NCI-H1092 treated with DMSO at 0.1 percent for 48 hours (cell line): ENCODE measurements around the gene CPSF4L.

Experiments
- DNase-seq: peaks from one replicate; lab custom pipeline; 2025; lab: John Stamatoyannopoulos, UW

Gene CPSF4L

DNA sequence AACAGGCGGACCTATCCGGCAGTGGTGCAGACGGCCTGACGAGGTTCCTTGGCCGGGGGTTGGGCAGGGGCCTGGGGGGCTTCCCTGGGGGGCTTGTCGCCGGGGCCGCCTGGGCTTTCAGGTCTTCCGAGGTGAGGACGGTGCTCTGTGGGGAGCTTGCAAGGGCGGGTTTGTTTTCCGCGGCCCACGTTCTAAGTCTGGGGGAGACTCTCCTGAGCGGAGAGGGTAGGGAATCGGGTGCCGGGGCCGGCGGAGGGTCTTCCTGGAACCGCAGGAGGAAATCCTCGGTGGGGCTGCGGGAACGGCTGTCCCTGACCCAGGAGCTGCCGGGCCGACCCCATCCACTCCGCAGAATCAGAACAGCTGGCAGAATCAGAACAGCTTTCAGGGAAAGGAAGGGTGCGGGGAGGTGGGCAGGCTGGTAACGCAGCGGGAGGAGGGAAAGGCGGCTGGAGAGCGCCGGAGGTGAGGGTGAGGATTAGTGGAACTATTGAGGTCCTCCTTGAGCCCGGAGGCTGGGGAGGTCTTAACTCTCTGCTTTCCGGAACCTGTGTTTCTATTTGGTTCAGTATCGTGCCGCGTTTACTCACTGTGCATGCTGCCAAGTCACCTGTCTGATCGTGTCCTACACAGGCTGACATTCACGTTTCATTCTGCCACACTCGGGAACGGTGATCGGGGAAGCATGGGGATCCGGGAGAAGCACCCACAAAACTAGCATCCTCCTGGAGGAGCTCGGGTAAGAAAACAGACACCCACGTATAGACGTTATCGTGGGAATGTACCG lies 28.9 kb downstream of the CPSF4L start:
- peak; percentile 36 for DNase-seq

DNA sequence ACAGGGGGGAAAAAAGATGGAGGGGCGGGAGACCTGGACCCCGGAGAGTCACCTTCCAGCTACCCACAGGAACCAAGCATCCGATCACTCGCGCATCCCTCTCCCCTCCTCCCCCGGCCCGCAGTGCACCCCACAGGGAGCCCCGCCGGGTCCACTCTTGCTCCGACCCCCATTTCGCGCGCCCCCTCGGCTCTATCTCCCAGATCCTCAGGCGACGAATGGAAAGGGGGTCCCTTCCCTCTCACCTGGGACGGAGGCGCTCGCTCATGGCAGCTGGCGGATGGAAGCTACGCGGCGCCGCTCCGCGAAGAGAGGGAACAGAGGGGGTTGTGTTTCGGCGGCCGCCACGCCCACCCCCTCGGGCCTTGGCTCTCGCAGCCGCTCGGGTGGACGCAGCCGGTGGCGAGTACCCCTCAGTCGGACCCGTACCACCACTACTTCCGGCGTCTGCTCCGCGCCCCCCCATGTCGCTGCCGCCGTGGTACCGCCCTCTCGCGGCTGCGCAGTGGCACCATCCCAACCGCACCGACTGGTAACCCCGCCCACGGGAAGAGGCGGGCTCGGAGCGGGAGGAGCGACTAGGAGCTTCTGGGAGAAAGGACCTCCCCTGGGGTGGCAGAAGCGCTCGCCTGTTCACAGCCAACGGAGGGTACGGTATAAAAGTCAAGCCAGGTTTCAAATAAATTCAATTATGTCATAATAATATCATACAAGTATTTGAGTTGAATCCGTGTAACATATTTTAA lies 29.7 kb downstream of the CPSF4L start:
- DNase-seq = peak; percentile 97

DNA sequence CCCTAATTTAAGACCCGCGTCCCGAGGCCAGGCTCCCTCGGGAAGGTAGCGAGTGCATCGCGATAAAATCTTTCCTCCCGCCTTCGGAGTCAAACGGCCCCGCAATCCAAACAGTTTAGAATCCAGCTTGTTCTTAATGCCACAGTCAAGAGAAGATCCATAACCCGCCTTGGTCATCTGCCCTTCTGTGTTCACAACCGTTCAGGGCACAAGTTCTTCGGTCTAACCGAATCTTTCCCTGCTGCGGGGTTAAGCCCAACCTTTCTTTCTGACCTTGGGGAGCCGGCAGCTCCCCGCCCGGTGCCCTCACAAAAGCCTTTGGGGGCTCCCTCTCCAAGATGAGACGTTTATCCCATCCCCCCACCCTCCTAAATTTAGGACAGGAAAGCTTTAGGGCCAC lies 30.3 kb downstream of the CPSF4L start:
- DNase-seq = peak; percentile 29

DNA sequence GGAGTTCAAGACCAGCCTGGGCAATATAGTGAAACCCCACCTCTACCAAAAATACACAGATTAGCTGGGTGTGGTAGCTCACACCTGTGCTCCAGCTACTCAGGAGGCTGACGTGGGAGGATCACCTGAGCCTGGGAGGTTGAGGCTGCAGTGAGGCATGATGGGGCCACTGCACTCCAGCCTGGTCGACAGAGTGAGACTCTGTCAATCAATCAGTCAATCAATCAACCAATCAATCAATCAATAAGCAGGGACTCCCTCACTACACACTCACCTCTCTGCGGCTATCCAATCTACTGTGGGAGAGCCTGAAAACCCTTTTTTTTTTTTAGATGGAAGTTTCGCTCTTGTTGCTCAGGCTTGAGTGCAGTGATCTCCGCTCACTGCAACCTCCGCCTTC lies 31.6 kb downstream of the CPSF4L start:
- DNase-seq = no peak

DNA sequence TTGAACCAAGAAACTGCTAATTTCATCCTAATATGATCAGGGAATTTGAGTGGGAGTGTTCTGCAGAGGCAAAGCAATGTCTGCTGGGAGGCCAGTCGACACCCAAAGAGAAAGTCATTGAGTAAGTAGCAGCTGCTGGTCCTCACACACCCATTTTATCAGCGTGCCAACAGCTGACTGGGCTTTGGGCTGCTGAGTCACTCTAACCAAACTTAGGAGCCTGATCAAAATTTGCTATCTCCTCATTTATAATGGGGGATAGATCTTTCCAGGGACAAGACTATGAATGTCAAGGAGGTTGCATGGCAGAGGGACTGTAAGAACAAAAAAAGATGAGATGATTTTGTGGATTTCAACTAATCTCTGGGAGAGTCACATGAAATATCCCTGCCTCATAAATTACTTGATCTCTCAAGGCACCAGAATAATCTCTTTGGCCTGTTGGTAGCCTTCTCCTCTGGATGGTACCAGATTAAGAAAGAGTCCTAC lies 32.9 kb downstream of the CPSF4L start:
- DNase-seq = peak; percentile 26

DNA sequence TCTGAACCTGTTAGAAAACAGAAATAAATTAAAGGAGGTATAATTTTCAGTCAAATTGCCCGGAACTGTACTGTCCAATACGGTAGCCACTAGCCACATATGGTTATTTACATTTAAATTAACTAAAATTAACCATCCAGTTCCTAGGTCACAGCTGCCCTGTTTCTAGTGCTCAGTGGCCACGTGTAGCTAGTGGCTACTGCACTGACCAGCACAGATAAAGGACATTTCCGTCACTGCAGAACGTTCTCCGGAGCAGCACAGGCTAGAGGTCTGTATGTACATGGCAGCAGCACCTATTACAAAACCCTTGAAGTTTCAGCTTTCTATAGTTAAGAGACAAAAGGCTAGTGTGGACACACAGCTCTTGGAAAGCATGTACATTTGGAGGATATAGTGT lies 33.7 kb downstream of the CPSF4L start:
- no peak for DNase-seq

DNA sequence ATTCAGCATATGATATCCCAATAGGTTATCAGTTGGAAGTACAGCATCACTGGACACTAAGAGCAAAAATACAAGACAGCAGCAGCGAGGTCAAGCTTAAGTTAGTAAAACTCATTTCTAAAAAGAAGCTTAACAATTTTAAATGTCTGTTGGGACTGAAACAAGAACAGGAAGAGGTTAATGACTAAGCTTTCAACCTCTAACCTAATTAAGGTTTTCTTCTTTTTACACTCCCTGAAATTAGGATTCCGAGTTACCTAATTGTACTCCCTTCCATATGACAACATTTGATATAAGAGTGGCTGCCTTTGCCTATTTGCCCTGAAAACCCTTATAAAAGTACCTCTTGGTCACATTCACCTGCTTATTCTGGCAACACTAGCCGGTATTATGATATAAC lies 34.3 kb downstream of the CPSF4L start:
- no peak for DNase-seq

DNA sequence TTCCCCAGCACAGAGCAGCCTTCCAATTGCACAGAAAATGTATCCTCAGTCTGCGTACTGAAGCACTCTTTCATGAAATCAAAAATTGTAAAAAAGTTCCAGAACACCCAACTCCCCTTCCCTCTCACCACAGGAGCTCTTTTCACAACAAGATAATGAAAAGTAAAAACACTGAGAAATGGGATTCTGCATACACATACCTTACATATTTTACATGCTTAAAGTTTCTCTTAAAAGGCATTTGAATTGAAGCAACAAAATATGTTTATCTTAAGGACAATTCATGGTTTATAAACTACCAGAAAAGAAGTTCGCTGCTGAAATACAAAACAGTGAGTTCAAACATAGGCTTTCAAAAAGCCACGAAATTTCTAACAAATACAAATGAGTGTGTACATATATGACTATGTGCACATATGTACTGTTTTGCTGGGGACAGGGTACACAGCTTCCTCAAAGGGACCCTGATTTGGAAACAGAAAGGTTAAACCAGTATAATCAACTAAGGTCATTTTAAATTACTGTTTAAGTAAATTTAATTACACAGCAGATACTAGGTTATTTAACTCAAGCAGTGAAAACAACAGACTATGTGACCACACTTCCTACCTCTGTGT lies 35.0 kb downstream of the CPSF4L start:
- DNase-seq = no peak

DNA sequence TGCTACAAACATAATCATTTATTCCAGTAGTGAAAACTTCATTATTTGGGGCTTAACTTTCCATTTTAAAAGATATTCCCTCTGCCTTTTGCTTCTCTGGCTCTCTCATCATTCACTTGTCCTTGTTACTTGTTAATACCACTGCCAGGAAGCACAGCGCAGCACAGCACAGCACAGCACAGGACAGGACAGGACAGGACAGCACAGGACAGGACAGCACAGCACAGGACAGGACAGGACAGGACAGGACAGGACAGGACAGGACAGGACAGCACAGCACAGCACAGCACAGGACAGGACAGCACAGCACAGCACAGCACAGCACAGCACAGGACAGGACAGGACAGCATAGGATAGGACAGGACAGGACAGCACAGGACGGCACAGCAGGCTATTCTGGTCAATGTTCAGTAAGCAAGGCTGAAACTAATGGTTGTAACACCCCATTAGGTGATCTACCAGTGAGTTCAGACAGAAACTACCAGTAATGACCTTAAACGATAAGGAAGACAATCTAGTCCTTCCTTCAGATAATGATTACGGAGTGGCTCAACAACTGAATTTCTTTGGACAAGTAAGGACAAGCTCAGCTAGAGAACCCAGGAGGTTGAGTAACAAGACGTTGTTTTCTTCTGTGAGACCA lies 36.9 kb downstream of the CPSF4L start:
- no peak for DNase-seq

DNA sequence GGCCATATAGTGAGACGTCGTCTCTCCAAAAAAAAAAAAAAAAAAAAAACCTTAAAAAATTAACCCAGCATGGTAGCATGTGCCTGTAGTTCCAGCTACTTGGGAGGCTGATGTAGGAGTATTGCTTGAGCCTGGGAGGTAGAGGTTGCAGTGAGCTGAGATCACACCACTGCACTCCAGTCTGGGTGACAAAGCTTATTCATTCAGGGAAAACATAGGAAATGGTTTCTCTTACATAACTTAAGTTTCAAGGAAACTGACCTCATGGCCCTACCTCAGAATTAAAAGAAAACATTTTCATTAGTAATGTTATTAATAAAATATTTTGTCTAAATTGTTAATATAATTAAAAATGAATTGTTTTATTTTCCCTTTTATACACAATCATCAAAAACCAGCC lies 37.4 kb downstream of the CPSF4L start:
- no peak for DNase-seq

DNA sequence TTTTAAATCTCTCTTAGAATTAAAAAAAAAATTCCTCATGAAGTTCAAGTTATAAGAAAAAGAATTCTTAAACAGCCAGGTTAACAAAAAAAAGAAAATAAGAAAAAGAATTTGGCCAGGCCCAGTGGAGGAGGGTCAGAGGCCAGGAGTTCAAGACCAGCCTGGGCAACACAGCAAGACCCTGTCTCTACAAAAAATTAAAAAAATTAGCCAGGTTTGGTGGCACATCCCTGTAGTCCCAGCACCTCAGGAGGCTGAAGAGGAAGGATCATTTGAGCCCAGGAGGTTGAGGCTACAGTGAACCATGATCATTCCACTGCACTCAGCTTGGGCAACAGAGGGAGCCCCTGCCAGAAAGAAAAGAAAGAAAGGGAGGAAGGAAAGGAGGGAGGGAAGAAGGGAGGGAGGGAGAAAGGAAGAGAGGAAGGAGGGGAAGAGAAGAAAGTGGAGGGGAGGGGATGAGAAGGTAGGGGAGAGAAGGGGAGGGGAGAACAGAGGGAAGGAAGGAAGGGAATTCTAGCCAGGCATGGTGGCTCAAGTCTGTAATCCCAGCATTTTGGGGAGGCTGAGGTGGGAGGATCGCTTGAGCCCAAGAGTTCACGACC lies 38.0 kb downstream of the CPSF4L start:
- no peak for DNase-seq

DNA sequence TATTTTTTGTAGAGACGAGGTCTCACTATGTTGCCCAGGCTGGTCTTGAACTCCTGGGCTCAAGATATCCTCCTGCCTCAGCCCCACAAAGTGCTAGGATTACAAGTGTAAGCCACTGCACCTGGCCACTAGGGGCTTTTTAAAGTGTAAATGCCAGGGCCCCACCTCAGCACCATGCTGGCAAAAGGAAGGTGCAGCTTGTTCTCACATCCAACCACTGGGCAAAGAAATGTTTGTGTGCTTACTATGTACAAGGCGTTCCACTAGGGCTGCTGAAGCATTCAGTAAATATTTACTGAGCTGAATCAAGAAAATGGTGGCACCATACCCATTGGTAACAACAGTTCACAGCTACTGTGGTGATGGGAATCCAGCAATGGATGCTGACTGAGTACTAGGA lies 46.2 kb downstream of the CPSF4L start:
- no peak for DNase-seq

DNA sequence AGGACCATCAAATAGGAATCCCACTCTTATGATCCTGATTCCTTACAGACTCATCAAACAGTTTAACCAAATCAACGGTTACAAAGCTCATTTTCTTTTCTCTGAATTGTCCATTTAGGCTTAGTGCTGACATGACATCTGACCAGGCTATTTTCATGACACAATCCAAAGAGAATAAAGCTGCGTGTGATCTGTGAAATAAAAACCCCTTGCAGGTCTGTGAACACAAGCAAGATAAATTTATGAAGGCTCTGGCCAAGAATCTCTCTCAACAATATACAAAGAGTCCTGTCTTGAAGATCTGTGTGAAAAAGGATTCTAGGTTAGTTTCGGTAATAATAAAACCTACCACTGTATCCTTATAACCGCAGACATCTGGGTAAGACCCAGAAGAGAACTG lies 46.8 kb downstream of the CPSF4L start:
- DNase-seq = no peak

DNA sequence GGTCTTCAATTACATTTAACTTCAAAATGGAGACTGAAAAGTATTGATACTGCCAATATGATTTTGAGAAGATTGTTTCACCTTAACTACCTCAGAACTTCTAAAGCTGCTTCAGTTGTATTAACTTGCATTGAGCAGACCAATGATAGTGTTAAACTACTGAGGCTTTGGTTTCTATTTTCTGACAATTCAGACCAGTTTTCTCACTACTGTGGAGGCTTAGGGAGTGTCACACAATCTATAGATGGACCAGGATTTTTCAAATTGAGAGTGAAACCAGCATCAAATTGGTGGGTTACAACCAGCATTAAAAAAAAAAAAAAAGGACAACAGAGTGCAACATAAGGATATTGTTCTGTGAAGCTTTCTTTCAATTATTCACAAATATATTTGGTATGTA lies 47.7 kb downstream of the CPSF4L start:
- no peak for DNase-seq

DNA sequence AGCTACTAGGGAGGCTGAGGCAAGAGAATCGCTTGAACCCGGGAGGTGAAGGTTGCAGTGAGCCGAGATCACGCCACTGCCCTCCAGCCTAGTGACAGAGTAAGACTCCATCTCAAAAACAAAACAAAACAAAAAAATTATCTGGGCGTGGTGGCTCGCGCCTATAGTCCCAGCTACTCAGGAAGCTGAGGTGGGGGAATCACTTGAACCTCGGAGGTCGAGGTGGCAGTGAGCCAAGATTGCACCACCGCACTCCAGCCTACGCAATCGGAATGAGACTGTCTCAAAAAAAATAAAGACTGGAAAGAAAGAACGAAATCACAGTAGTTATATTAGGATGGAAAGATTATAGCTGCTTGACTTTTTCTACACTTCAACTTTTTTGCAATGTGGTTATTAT lies 49.9 kb downstream of the CPSF4L start:
- no peak for DNase-seq

DNA sequence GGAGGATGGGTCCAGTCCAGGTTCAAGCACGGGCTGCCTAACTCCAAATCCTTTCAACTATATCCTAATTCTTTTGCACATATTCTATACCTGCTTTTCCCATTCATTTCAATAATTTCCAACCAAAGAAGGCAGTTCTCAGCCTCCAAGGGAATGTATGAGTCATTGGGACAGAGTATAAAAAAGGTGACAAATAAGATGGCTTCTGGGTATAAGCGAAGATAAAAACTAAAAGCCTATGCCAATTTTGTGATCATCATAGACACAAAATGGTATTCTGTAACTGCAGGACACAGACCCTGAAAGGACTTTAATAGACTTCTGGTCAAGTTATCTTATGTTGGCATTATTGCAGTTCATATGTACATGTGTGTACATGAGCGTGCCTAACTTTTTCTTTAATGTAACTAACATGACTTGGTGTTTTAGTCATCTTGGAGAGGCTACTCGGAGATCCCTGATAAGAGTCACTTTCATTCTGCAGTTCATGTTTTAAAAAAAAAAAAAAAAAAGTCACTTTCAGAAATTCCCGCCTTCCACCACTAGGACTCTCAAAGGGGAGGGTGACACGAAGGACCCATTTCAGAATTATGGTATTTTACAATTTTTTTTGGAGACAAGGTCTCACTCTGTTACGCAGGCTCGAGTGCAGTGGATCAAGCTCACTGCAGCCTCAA lies 51.5 kb downstream of the CPSF4L start:
- DNase-seq = no peak

DNA sequence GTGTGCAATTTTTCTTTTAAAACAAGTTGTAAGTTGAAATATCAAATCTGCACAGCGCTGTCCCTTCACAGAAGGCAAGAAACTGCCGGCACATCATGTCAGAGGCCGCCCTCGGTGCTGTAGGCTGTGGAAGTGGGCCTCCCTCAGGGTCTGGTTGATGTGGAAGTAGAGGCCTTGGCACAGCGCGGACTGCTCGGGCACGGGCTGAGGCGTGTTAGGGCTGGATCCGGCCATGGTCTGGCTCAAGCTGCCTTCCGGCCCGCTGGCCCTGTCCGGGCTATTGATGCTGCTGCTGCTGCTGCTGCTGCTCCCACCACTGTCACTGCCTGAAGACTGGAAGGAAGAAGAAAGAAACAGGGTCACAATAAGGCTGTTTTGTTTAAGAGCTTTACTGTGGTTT lies 52.2 kb downstream of the CPSF4L start:
- no peak for DNase-seq

DNA sequence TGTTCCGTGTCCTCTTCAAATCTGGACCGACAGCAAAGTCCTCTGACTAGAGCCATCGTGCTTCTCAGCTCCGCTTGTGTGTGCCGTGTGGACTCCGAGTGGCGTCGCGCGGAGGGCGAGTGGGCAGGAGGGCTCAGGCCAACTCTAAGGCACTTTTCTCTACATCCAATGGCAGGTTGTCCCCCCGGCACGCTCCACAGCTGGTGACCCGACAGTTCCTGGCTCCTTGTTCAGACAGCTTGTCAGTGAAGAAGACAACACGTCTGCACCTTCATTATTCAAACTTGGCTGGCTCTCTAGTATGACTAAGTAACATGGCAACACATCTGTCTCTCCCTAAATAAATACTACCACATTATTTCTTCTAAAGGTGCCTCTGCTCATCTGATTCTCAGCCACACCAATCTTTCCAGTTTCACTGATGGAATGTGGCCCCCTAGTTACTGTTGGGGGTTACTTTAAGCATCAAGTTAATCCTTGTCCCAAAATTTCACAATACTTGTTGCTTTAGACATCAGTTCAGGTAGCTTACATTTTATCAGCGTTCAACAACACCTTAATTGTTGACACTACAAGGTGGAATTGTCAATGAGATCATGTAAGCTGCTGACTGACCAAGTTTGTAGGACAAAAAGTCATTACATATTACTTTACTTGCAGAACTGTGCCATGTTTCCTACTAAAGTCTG lies 53.4 kb downstream of the CPSF4L start:
- DNase-seq = no peak

DNA sequence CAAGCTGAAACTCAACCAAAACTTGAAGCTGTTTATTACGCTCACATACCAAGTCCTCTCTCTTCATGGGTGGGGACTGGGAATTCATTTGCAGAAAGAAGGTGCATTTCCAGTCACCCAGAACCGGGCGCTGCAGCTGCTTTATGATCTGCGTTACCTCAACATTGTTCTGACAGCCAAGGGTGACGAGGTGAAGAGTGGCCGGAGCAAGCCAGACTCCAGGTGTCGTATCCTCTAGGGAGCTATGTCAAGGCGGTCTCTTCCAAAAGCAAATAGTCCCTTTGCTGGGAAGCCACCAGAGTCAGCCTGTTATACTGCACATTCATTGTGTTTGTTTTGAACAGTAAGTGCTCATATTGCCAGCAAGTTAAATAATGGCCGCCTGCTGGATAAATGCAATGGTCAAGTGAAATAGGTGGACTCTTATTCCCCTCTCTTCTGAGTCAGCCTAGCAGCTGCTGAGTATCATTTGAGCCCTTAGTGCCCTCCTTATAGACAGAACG lies 56.2 kb downstream of the CPSF4L start:
- peak; percentile 96 for DNase-seq

DNA sequence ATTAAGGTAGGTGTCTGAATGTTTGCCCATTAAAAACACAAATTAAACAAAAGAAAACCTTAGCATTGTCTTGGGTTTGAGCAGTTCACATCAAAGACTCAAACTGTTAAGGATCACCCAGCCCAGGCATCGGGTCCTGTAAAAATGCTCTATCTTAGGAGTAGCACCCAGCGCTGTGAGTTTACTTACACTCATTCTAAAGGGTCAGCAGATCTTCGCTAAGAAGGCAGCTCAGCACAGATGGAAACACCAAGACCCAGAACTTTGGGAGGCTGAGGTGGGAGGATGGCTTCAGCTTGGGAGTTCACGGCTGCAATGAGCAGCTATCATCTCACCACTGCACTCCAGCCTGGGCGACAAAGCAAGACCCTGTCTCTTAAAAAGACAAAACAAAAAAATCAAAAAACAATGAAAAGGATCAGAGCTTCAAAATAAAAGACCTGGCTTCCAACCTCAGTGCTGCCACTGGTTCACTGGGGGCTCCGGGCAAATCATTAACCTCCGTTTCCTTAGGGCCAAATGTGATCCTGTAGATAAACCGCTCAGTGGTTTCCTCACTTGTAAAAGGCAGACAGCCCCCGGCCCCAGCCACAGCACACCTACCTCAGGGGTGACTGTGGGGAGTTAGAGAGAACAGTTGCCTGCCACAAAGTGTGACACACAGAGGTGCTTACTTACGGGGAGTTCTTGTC lies 57.7 kb downstream of the CPSF4L start:
- DNase-seq = no peak
